ENCODE measurements around the gene MACC1.

The MACC1 gene

GRCh38 chr7:20244334-20245120 is 27.3 kb upstream of the MACC1 start:
- no peak overlapping the region for H3K4me3 ChIP-seq (ENCODE audit: low read depth, low read length)
- TF ChIP-seq, protein P1, sequence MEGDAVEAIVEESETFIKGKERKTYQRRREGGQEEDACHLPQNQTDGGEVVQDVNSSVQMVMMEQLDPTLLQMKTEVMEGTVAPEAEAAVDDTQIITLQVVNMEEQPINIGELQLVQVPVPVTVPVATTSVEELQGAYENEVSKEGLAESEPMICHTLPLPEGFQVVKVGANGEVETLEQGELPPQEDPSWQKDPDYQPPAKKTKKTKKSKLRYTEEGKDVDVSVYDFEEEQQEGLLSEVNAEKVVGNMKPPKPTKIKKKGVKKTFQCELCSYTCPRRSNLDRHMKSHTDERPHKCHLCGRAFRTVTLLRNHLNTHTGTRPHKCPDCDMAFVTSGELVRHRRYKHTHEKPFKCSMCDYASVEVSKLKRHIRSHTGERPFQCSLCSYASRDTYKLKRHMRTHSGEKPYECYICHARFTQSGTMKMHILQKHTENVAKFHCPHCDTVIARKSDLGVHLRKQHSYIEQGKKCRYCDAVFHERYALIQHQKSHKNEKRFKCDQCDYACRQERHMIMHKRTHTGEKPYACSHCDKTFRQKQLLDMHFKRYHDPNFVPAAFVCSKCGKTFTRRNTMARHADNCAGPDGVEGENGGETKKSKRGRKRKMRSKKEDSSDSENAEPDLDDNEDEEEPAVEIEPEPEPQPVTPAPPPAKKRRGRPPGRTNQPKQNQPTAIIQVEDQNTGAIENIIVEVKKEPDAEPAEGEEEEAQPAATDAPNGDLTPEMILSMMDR (IDR thresholded peaks at IDR 0.05; ENCODE audit: low read depth, low read length, missing control alignments): no peak
- no peak for DNase-seq (ENCODE audit: low read depth)

GRCh38 chr7:20241911-20242261 is 24.7 kb upstream of the MACC1 start:
- TF ChIP-seq, protein P1 (IDR thresholded peaks at IDR 0.05; ENCODE audit: low read depth, low read length, missing control alignments): no peak

DNA sequence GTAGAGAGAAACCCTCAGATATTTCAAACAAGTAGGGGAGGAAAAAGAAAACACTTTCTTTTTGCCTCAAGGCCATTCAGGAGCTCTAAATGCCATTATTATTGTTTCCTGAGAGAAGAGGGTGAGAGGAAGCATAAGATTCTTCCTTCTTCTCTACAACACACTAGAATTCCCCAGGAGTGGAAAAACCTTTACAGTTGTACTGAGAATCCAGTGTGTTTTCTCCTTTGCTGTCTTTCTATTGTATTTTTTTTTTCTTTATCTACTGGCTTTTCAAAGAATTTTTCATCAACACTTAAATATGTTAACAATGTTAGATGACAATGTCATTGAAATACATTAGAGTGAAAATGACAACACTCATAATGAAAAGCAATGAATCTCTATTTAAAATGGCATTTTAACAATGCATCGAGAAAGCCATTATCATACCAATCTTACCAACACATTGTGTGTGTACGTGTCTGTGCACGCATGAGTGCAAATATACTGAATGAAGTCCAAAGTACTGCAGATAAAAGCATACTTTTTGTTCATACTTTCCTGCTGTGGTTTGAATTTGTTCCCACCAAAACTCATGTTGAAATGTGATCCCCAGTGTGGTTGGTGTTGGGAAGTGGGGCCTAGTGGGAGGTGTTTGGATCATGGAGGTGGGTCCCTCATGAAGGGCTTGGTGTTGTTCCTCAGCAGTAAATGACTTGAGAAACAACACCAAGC is 24.2 kb upstream of the MACC1 start:
- TF ChIP-seq, protein P1 (IDR thresholded peaks at IDR 0.05; ENCODE audit: low read depth, low read length, missing control alignments): no peak
- no peak overlapping the region for H3K4me3 ChIP-seq (ENCODE audit: low read depth, low read length)
- DNase-seq (ENCODE audit: low read depth): no peak

More at GRCh38 chr7:20241911-20242261, 24.7 kb upstream of the MACC1 start:
- DNase-seq (ENCODE audit: low read depth): no peak
- H3K4me3 ChIP-seq (ENCODE audit: low read depth, low read length): no peak overlapping the region

GRCh38 chr7:20240080-20240926 is 23.1 kb upstream of the MACC1 start:
- DNase-seq (ENCODE audit: low read depth): peak; percentile 76
- TF ChIP-seq, protein P1 (IDR thresholded peaks at IDR 0.05; ENCODE audit: low read depth, low read length, missing control alignments): no peak
- H3K4me3 ChIP-seq (ENCODE audit: low read depth, low read length): peak overlapping the region; percentile 27; the same call in 1 of the 2 replicates

DNA sequence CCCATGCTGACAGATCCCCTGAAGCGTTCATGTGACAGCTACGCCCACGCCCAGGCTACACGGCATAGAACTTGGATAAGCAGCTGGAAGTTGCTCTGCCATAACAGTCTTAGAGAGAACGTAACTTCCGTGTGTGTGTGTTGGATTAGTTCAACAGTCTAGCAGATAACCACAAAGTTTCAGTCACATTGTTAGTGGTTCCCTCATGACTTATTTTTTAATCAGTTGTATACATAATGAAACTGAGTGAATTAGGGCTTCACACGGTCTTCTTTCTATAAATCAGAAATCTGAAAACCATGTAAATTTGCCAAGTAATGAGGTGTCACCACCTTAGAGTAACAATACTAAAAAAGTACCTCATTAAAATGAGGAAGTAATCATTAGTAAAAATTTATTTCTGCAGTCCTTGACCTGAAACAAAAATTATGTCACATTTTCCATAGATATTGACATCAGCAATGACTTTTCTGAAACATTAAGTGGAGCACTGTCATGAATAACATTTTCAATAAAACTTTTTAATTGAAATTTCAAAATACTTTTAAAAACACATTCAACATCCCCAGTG is 21.7 kb upstream of the MACC1 start:
- H3K4me3 ChIP-seq (ENCODE audit: low read depth, low read length): peak overlapping the region; percentile 17; the same call in 1 of the 2 replicates
- DNase-seq (ENCODE audit: low read depth): peak; percentile 94
- TF ChIP-seq, protein P1 (IDR thresholded peaks at IDR 0.05; ENCODE audit: low read depth, low read length, missing control alignments): no peak

GRCh38 chr7:20238194-20238753 is 21.1 kb upstream of the MACC1 start:
- TF ChIP-seq, protein P1 (IDR thresholded peaks at IDR 0.05; ENCODE audit: low read depth, low read length, missing control alignments): no peak
- DNase-seq (ENCODE audit: low read depth): no peak
- H3K4me3 ChIP-seq (ENCODE audit: low read depth, low read length): peak overlapping the region; percentile 17; the same call in 1 of the 2 replicates

Measured in GM12864 (cell line).